Skin of body (tissue), 3 donors: Measurements from ENCODE around the gene NPR2. TPM values are rescaled to one million over a fixed set of nuclear protein-coding genes. Genes with fewer than 3 reads are reported as not detected.

Experiments
- DNase-seq: peaks from one replicate; lab custom pipeline; 2025; lab: John Stamatoyannopoulos, UW
- small RNA-seq: library from RNA; depleted of rRNA; stranded (forward); fragments of <200 nt; gene quantifications from one replicate; pipeline ENCODE3, GENCODE V24; 2014; ENCODE audit warnings: low replicate concordance
- total RNA-seq: library from RNA; depleted of rRNA; stranded (reverse); fragments of >200 nt; gene quantifications from one replicate; pipeline ENCODE4 v1.2.3, GENCODE V29; 2014

NPR2 gene
- total RNA-seq, 1 donor from 2014 or later, result 31.5 TPM

- DNase-seq, result no peak
Observed at GRCh38 chr9:35856206-35856605, 64.8 kb downstream of the NPR2 start.

GRCh38 chr9:35856882-35857281 is 65.5 kb downstream of the NPR2 start:
- no peak for DNase-seq

GRCh38 chr9:35858458-35858857 is 67.1 kb downstream of the NPR2 start:
- no peak for DNase-seq

Small RNA genes lying within 50 kb of the gene (small RNA-seq; reads per million reads assigned to genes)
- gene HINT2, result not detected

Other genes starting within 250 kb of the NPR2 start
- gene TESK1, start 186.3 kb upstream of the NPR2 start, total RNA-seq, result 10.5 TPM
- gene CD72, start 173.2 kb upstream of the NPR2 start, total RNA-seq, result 1.6 TPM
- gene SIT1, start 140.7 kb upstream of the NPR2 start, total RNA-seq, result 0.30 TPM
- gene RMRP, start 133.6 kb upstream of the NPR2 start, total RNA-seq, result 94,985 TPM
- 9.8 TPM for gene CCDC107, start 133.3 kb upstream of the NPR2 start, total RNA-seq
- gene ARHGEF39, start 126.4 kb upstream of the NPR2 start, total RNA-seq, result 2.4 TPM
- gene CA9, start 117.7 kb upstream of the NPR2 start, total RNA-seq, result 2.2 TPM
- 517 TPM for gene TPM2, start 101.7 kb upstream of the NPR2 start, total RNA-seq
- 93.7 TPM for gene TLN1, start 59.4 kb upstream of the NPR2 start, total RNA-seq
- gene CREB3, start 58.9 kb upstream of the NPR2 start, total RNA-seq, result 19.0 TPM
- gene GBA2, start 42.4 kb upstream of the NPR2 start, total RNA-seq, result 32.1 TPM
- 8.8 TPM for gene RGP1, start 42.3 kb upstream of the NPR2 start, total RNA-seq
- gene MSMP, start 37.3 kb upstream of the NPR2 start, total RNA-seq, result not detected
- gene SPAG8, start 20.7 kb downstream of the NPR2 start, total RNA-seq, result 1.2 TPM
- gene HINT2, start 23.5 kb downstream of the NPR2 start, total RNA-seq, result 12.3 TPM
- gene FAM221B, start 37.1 kb downstream of the NPR2 start, total RNA-seq, result not detected
- gene TMEM8B, start 37.6 kb downstream of the NPR2 start, total RNA-seq, result 3.6 TPM
- not detected for gene OR13J1, start 78.8 kb downstream of the NPR2 start, total RNA-seq
- not detected for gene HRCT1, start 114.6 kb downstream of the NPR2 start, total RNA-seq
- gene SPAAR, start 117.9 kb downstream of the NPR2 start, total RNA-seq, result 0.79 TPM
- not detected for gene OR2S2, start 166.6 kb downstream of the NPR2 start, total RNA-seq
- 50.8 TPM for gene RECK, start 245.3 kb downstream of the NPR2 start, total RNA-seq